ENCODE data around the gene FMN1.

GRCh38 chr15:32829436-32829835 lies 365.1 kb downstream of the FMN1 start:
- TF ChIP-seq CHD2 (IDR thresholded peaks at IDR 0.05; ENCODE audit: low read length) (no peak), EZH2 (IDR thresholded peaks at IDR 0.05; ENCODE audit: low read depth, low read length, severe bottlenecking) (no peak)
